Measurements from ENCODE around the gene C16orf74.
A peak's percentile ranks its signal among the peaks of the same experiment; 100 is the strongest.

C16orf74 gene

GRCh38 chr16:85738923-85739715 lies 11.8 kb downstream of the C16orf74 start:
- DNase-seq = no peak

DNA sequence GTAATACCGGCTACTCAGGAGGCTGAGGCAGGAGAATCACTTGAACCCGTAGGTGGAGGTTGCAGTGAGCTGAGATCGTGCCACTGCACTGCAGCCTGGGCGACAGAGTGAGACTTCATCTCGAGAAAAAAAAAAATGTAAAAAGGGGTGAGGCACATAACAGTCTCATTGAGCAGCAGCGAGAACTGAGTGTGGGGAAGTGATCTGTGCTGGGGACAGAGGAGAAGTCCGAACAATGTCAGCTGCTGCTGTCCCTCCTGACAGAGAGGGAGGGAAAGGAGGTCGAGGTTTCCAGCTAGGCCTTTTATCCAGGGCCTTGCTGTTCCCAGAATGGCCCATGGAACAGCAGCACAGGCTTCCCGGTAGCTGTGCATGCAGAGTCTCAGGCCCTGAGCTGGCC lies 14.0 kb downstream of the C16orf74 start:
- DNase-seq = no peak

DNA sequence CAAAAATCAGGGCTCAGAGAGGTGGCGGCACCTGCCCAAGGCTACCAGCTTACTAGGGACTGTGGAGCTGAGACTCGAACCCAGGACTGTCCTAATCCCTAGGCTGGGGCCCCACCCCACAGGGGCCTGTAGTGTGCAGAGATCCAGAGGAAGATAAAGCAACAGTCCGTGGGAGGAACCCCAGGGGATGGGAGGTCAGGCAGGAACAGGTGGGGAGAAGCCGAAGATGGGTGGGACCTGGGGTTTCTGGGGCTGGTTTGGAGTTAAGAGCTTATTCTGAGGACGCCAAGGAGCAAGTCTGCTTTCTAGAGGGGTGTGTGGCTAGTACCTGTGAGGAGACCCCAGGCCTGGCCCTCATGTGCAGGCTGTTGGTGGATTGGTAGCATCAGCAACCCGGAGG lies 14.9 kb downstream of the C16orf74 start:
- no peak for DNase-seq

DNA sequence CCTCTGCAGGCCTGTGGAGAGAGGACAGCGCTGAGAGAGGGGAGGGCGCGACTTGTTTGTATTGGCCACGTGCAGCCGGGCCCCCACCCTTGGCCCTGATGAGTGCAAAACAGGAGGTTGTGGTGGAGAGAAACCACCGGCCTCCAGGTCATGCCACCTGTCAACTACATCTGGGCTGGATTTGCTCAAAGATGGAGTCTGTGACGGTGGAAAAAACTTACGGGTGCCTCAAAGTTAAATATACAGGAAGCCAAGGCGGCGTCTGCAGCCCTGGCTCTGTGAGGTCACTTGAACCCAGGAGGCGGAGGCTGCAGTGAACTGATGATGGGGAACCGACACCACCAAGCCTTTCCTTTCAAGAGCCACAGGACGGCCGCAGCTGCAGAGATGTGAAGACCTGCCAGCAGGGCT lies 15.7 kb downstream of the C16orf74 start:
- peak; percentile 60 for DNase-seq

- no peak for DNase-seq
Measured at GRCh38 chr16:85734311-85735017, 16.4 kb downstream of the C16orf74 start.

GRCh38 chr16:85733839-85734170 lies 17.1 kb downstream of the C16orf74 start:
- DNase-seq = no peak

DNA sequence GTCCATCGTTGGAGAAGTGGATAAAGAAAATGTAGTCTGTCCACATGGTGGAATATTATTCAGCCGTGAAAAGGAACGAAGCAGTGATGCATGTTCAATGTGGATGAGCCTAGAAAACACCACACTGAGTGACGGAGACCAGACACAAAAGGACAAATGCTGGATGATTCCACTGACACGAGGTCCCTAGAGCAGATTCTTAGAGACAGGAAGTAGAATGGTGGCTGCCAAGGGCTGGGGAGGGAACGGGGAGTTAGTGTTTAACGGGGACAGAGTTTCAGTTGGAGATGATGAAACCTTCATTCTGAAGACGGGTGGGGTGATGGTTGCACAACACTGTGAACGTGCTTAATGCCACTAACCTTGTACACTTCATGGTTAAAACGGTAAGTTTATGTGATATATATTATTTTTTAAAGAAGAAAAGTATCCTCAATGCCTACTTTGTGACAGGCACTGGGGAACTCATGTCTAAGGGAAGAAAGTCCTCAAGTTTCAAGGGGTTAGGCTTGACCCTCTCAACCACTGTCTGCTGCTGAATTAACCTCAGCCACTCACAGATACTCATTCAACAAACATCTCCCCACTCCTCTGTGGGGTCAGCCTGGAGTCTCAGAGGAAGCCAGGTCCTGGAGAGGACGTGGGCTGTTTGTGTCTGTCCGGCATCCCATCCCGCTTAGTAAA lies 17.6 kb downstream of the C16orf74 start:
- no peak for DNase-seq

- DNase-seq = peak; percentile 20
Measured at GRCh38 chr16:85731179-85731578, 19.7 kb downstream of the C16orf74 start.

DNA sequence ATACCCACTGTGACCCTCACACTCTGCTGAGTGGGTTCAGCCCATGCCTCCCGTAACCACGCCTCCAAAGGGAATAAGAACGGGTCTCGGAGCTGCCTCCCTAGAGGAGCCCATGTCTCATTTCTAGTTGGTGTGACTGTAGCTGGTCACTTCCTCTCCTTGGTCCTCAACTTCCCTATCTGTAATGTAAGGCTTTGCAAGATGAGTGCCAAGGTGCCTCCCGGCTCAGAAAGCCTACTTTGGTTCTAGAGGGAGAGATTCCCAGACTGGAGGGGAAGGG lies 20.8 kb downstream of the C16orf74 start:
- no peak for DNase-seq

DNA sequence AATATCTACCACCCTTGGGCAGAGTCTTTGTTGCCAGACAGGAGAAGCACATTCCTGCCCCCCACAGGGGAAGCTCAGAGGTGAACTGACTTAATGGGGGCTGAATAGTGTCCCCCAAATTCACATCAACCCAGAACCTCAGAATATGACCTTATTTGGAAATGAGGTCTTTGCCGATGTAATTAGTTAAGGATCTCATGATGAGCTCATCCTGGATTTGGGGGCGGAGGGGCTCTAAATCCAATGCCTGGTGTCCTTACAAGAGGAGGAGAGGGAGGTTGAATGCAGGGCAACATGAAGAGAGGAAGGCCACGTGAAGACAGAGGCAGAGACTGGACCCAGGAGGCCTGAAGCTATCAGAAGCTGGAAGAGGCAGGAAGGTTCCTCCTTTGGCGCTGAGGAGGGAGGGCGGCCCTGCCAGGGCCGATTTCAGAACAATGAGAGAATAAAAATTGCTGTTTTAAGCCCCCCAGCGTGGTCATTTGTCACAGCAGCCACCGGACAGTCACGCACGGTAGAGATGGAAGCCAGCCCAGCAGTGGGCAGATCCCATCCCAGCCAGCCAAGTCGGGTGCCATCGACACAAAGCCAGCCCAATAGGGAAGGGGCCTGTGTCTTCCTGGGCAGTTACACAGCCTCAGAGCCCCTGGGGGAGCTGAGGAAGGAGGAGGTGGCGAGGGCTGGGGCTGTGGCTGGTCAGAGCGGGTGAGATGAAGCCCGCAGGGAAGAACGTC lies 21.3 kb downstream of the C16orf74 start:
- DNase-seq = no peak

- no peak for DNase-seq
Measured at GRCh38 chr16:85728879-85729278, 22.0 kb downstream of the C16orf74 start.

GRCh38 chr16:85724936-85725335 lies 26.0 kb downstream of the C16orf74 start:
- DNase-seq = no peak

DNA sequence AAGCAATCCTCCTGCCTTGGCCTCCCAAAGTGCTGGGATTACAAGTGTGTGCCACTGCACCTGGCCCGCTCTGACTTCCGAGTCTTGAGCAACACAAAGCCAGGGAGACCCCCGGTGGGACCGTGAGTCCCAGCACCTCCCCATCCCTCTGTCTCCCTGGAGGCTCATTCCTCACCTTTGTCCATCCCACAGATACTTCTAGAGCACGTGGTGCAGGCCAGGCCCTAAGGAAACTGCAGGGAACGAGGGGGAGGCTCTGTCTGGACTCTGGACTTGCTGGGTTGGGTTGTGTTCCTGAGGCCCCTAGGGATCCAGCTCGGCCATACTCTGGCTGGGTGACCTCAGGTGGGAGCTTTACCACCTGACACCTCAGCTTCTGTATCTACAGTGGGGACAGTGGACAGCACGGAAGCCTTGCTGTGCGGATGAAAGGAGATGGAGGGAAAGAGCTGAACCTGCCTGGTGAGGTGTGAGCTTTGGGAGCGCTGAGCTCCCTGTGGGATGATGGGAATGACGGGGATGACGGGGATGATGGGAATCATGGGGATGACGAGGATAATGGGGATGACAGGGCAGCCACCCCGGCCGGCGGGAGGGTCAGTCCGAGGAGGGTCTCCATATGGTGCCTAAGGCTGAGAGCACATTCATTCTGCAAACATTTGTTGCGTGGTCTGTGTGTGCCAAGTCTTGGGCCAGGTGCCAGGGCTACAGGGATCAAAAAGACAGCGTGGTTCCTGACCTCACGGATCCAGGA lies 26.6 kb downstream of the C16orf74 start:
- no peak for DNase-seq

- no peak for DNase-seq
Measured at GRCh38 chr16:85722128-85722893, 28.6 kb downstream of the C16orf74 start.

DNA sequence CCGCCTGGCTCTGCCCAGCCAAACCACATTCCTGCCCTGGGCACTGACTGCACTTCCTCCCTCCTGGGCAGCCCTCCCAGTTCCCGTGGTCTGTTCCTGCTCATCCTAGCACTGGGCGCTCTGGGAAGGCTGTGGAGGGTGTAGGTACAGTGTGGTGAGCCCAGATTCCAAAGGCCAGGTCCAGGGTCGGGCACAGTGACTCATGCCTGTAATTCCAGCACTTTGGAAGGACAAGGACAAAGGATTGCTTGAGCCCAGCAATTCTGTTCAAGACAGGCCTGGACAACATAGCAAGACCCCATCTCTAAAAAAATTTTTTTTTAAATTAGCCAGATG lies 30.6 kb downstream of the C16orf74 start:
- DNase-seq = no peak

- DNase-seq = no peak
Measured at GRCh38 chr16:85719605-85720301, 31.1 kb downstream of the C16orf74 start.

- peak; percentile 47 for DNase-seq
Measured at GRCh38 chr16:85718682-85719081, 32.2 kb downstream of the C16orf74 start.

GRCh38 chr16:85718153-85718477 lies 32.8 kb downstream of the C16orf74 start:
- no peak for DNase-seq

DNA sequence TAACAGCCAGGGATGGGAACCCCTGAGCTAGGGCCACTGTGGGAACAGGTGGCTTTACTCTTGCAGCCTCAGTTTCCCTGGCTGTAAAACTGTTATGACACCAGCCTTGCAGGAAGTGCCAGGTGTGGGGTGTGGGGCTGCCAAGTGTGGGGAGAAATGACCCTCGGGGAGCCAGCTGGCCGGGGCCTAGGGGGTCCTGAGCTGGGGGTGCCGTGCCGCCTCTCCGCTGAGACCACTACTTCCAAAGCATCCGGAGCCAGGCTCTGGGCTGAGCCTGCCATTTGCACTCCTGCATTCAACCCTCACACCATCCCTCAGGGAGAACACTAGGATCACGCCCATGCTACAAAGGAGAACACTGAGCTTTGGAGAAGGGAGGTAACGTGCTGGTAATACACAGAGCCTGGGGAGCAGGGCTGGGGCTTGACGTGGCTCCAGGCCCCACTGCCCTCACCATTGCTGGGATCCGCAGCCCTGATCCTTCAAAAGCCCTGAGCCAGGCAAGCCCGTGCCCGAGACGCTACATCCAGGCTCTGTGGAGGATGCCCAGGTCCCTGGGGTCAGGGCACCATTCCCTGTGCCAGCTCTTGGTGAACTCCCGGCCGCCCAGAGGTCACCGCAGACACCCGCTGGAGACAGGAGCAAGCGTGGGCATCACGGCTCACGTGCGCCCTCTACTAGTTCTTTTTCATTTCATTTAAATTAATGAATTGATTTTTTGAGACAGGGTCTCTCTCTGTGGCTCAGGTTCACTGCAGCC lies 33.3 kb downstream of the C16orf74 start:
- peak; percentile 70 for DNase-seq

DNA sequence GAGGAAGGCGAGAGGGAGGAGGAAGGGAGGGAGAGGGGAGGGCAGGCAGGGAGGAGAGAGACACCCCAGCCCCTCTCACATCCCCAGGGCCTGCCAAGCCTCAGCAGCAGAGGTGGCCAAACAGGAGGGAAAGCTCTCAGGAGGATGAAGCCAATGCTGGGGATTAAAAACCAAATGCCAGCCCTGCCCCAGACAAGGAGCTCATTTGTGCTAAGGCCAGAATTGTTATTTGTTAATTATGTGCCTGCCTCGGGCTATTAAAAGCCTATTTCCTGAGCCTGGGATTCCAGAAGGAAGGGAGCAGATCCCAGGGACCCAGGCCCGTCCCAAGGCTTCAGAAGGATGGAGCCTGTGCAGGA lies 34.2 kb downstream of the C16orf74 start:
- DNase-seq = no peak
